Measurements from ENCODE around the gene AFMID.

The AFMID gene

GRCh38 chr17:78238823-78239488 is 51.8 kb downstream of the AFMID start:
- Histone ChIP-seq H3K9me3 (ENCODE audit: insufficient read depth, low read depth, low read length) (no peaks in the 10 kb centered on the region), H3K36me3 (ENCODE audit: insufficient read depth, low read depth, low read length) (no peaks in the 10 kb centered on the region), H3K4me1 (ENCODE audit: insufficient read depth, low read length) (no peaks in the 10 kb centered on the region), H3K9ac (ENCODE audit: low read depth, low read length) (no peak overlapping the region), H3K27me3 (ENCODE audit: insufficient read depth, low read length) (0 out of 2 replicates have a peak, but pooled peaks cover 1% of the 10 kb centered on the region), H3K27ac (ENCODE audit: low read length) (no peak overlapping the region), H3K4me3 (ENCODE audit: low read length) (no peak overlapping the region)

GRCh38 chr17:78239489-78239931 is 52.3 kb downstream of the AFMID start:
- Histone ChIP-seq H3K4me1 (ENCODE audit: insufficient read depth, low read length) (no peaks in the 10 kb centered on the region), H3K9ac (ENCODE audit: low read depth, low read length) (no peak overlapping the region), H3K4me3 (ENCODE audit: low read length) (no peak overlapping the region), H3K27ac (ENCODE audit: low read length) (no peak overlapping the region), H3K27me3 (ENCODE audit: insufficient read depth, low read length) (no peaks in the 10 kb centered on the region), H3K36me3 (ENCODE audit: insufficient read depth, low read depth, low read length) (no peaks in the 10 kb centered on the region), H3K9me3 (ENCODE audit: insufficient read depth, low read depth, low read length) (no peaks in the 10 kb centered on the region)

GRCh38 chr17:78240012-78240655 is 53.0 kb downstream of the AFMID start:
- Histone ChIP-seq H3K27ac (ENCODE audit: low read length) (no peak overlapping the region), H3K9me3 (ENCODE audit: insufficient read depth, low read depth, low read length) (no peaks in the 10 kb centered on the region), H3K36me3 (ENCODE audit: insufficient read depth, low read depth, low read length) (no peaks in the 10 kb centered on the region), H3K27me3 (ENCODE audit: insufficient read depth, low read length) (no peaks in the 10 kb centered on the region), H3K9ac (ENCODE audit: low read depth, low read length) (no peak overlapping the region), H3K4me1 (ENCODE audit: insufficient read depth, low read length) (no peaks in the 10 kb centered on the region), H3K4me3 (ENCODE audit: low read length) (no peak overlapping the region)

- no peaks in the 10 kb centered on the region for H3K9me3 ChIP-seq (ENCODE audit: insufficient read depth, low read depth, low read length)
- H3K4me1 ChIP-seq (ENCODE audit: insufficient read depth, low read length) = no peaks in the 10 kb centered on the region
- no peak overlapping the region for H3K27ac ChIP-seq (ENCODE audit: low read length)
- no peaks in the 10 kb centered on the region for H3K36me3 ChIP-seq (ENCODE audit: insufficient read depth, low read depth, low read length)
- H3K27me3 ChIP-seq (ENCODE audit: insufficient read depth, low read length) = no peaks in the 10 kb centered on the region
- H3K4me3 ChIP-seq (ENCODE audit: low read length) = no peak overlapping the region
- no peak overlapping the region for H3K9ac ChIP-seq (ENCODE audit: low read depth, low read length)
These were observed 53.7 kb downstream of the AFMID start for GRCh38 chr17:78240839-78241238.

GRCh38 chr17:78241277-78242023 is 54.3 kb downstream of the AFMID start:
- no peaks in the 10 kb centered on the region for H3K9me3 ChIP-seq (ENCODE audit: insufficient read depth, low read depth, low read length)
- no peaks in the 10 kb centered on the region for H3K4me1 ChIP-seq (ENCODE audit: insufficient read depth, low read length)
- no peak overlapping the region for H3K4me3 ChIP-seq (ENCODE audit: low read length)
- no peak overlapping the region for H3K27ac ChIP-seq (ENCODE audit: low read length)
- H3K36me3 ChIP-seq (ENCODE audit: insufficient read depth, low read depth, low read length) = no peaks in the 10 kb centered on the region
- H3K9ac ChIP-seq (ENCODE audit: low read depth, low read length) = no peak overlapping the region
- no peaks in the 10 kb centered on the region for H3K27me3 ChIP-seq (ENCODE audit: insufficient read depth, low read length)

GRCh38 chr17:78242024-78242742 is 55.0 kb downstream of the AFMID start:
- Histone ChIP-seq H3K27me3 (ENCODE audit: insufficient read depth, low read length) (no peaks in the 10 kb centered on the region), H3K9ac (ENCODE audit: low read depth, low read length) (no peak overlapping the region), H3K4me1 (ENCODE audit: insufficient read depth, low read length) (no peaks in the 10 kb centered on the region), H3K9me3 (ENCODE audit: insufficient read depth, low read depth, low read length) (no peaks in the 10 kb centered on the region), H3K27ac (ENCODE audit: low read length) (no peak overlapping the region), H3K36me3 (ENCODE audit: insufficient read depth, low read depth, low read length) (no peaks in the 10 kb centered on the region), H3K4me3 (ENCODE audit: low read length) (no peak overlapping the region)

GRCh38 chr17:78247304-78247703 is 60.1 kb downstream of the AFMID start:
- H3K36me3 ChIP-seq (ENCODE audit: insufficient read depth, low read depth, low read length) = no peaks in the 10 kb centered on the region
- no peaks in the 10 kb centered on the region for H3K27me3 ChIP-seq (ENCODE audit: insufficient read depth, low read length)
- peaks cover 4% of the 10 kb centered on the region; the same call in 1 of the 2 replicates for H3K4me1 ChIP-seq (ENCODE audit: insufficient read depth, low read length)
- no peak overlapping the region for H3K4me3 ChIP-seq (ENCODE audit: low read length)
- H3K9ac ChIP-seq (ENCODE audit: low read depth, low read length) = no peak overlapping the region
- H3K27ac ChIP-seq (ENCODE audit: low read length) = no peak overlapping the region
- no peaks in the 10 kb centered on the region for H3K9me3 ChIP-seq (ENCODE audit: insufficient read depth, low read depth, low read length)

- peaks cover 7% of the 10 kb centered on the region; the same call in 1 of the 2 replicates for H3K4me1 ChIP-seq (ENCODE audit: insufficient read depth, low read length)
- H3K9ac ChIP-seq (ENCODE audit: low read depth, low read length) = no peak overlapping the region
- no peaks in the 10 kb centered on the region for H3K27me3 ChIP-seq (ENCODE audit: insufficient read depth, low read length)
- H3K4me3 ChIP-seq (ENCODE audit: low read length) = no peak overlapping the region
- H3K27ac ChIP-seq (ENCODE audit: low read length) = no peak overlapping the region
- H3K36me3 ChIP-seq (ENCODE audit: insufficient read depth, low read depth, low read length) = no peaks in the 10 kb centered on the region
- no peaks in the 10 kb centered on the region for H3K9me3 ChIP-seq (ENCODE audit: insufficient read depth, low read depth, low read length)
These were observed 61.1 kb downstream of the AFMID start for GRCh38 chr17:78248051-78248914.

GRCh38 chr17:78249074-78249817 is 62.1 kb downstream of the AFMID start:
- Histone ChIP-seq H3K9me3 (ENCODE audit: insufficient read depth, low read depth, low read length) (no peaks in the 10 kb centered on the region), H3K4me3 (ENCODE audit: low read length) (no peak overlapping the region), H3K27ac (ENCODE audit: low read length) (no peak overlapping the region), H3K4me1 (ENCODE audit: insufficient read depth, low read length) (peaks cover 8% of the 10 kb centered on the region; the same call in 1 of the 2 replicates), H3K9ac (ENCODE audit: low read depth, low read length) (no peak overlapping the region), H3K27me3 (ENCODE audit: insufficient read depth, low read length) (no peaks in the 10 kb centered on the region), H3K36me3 (ENCODE audit: insufficient read depth, low read depth, low read length) (no peaks in the 10 kb centered on the region)
